Neural progenitor cell (in vitro differentiated cells): ENCODE results near the gene OR2A14. TPM values are rescaled to one million over a fixed set of nuclear protein-coding genes. Genes with fewer than 3 reads are reported as not detected.

Experiments
- DNase-seq: peaks from one replicate; pipeline ENCODE4 v3.0.0-alpha.2; 2016; ENCODE audit warnings: low spot score
- H2AFZ ChIP-seq: fragments of 200-600 bp; sonication (generic); replicated peaks from 2 replicates; pipeline ENCODE4 v1.6.1; 2016; ENCODE audit warnings: antibody characterized with exemption
- H3F3A ChIP-seq: fragments of 200-600 bp; sonication (generic); 2 replicates; pipeline ENCODE4 v1.6.1; 2016; ENCODE audit warnings: antibody characterized with exemption, low read depth
- H3K27ac ChIP-seq: fragments of 200-600 bp; sonication (generic); 2 replicates; pipeline ENCODE4 v1.5.1; 2016; ENCODE audit warnings: mild to moderate bottlenecking
- H3K27me3 ChIP-seq: fragments of 200-600 bp; sonication (generic); 2 replicates; pipeline ENCODE4 v1.6.1; 2016; ENCODE audit warnings: mild to moderate bottlenecking, moderate library complexity
- H3K36me3 ChIP-seq: fragments of 200-600 bp; sonication (generic); 2 replicates; pipeline ENCODE4 v1.5.1; 2016
- H3K4me1 ChIP-seq: fragments of 200-600 bp; sonication (generic); 2 replicates; pipeline ENCODE4 v1.6.1; 2016; ENCODE audit warnings: mixed run types
- H3K4me2 ChIP-seq: fragments of 200-600 bp; sonication (generic); 2 replicates; pipeline ENCODE4 v1.6.1; 2016
- H3K4me3 ChIP-seq: fragments of 200-600 bp; sonication (generic); 2 replicates; pipeline ENCODE4 v1.5.1; 2016
- H3K79me2 ChIP-seq: fragments of 200-600 bp; sonication (generic); 2 replicates; pipeline ENCODE4 v1.6.1; 2016; ENCODE audit warnings: low read depth
- H3K9ac ChIP-seq: fragments of 200-600 bp; sonication (generic); 2 replicates; pipeline ENCODE4 v1.6.1; 2016
- H3K9me3 ChIP-seq: fragments of 200-600 bp; sonication (generic); 2 replicates; pipeline ENCODE4 v1.5.1; 2016; ENCODE audit warnings: low read depth
- H4K20me1 ChIP-seq: fragments of 200-600 bp; sonication (generic); 2 replicates; pipeline ENCODE4 v1.6.1; 2016; ENCODE audit warnings: low read depth
- H3K27ac Mint-ChIP-seq: 3 replicates; pipeline ENCODE4 v1.8.0; 2021; ENCODE audit warnings: mixed read lengths
- H3K27me3 Mint-ChIP-seq: 2 replicates; pipeline ENCODE4 v1.8.0; 2022; ENCODE audit warnings: low read depth, mild to moderate bottlenecking, inconsistent platforms, moderate library complexity, mixed read lengths; ENCODE audit not compliant: insufficient read depth
- H3K36me3 Mint-ChIP-seq: 3 replicates; pipeline ENCODE4 v1.8.0; 2021; ENCODE audit warnings: mixed read lengths
- H3K4me1 Mint-ChIP-seq: 3 replicates; pipeline ENCODE4 v1.8.0; 2021; ENCODE audit warnings: mixed read lengths
- H3K4me3 Mint-ChIP-seq: 3 replicates; pipeline ENCODE4 v1.8.0; 2021; ENCODE audit warnings: mild to moderate bottlenecking, moderate library complexity, mixed read lengths
- H3K9me3 Mint-ChIP-seq: 3 replicates; pipeline ENCODE4 v1.8.0; 2020; ENCODE audit warnings: mixed read lengths
- CTCF ChIP-seq: fragments of 200-600 bp; sonication (generic); IDR thresholded peaks from 2 replicates; pipeline ENCODE4 v1.5.1; 2017; ENCODE audit warnings: antibody characterized with exemption, mild to moderate bottlenecking
- EZH2 ChIP-seq: fragments of 200-600 bp; sonication (generic); IDR thresholded peaks from 2 replicates; pipeline ENCODE4 v1.6.1; 2017; ENCODE audit warnings: antibody characterized with exemption, mild to moderate bottlenecking, moderate library complexity
- EZH2phosphoT487 ChIP-seq: fragments of 200-600 bp; sonication (generic); IDR thresholded peaks from 2 replicates; pipeline ENCODE4 v1.6.1; 2017; ENCODE audit warnings: antibody characterized with exemption
- total RNA-seq: library from RNA; depleted of rRNA; stranded (reverse); fragments of >200 nt; gene quantifications from 2 replicates; pipeline ENCODE4 v1.2.3, GENCODE V29; 2015; ENCODE audit warnings: low replicate concordance

The OR2A14 gene
- not detected in 2 replicates for total RNA-seq

- no peaks in the 10 kb centered on the region for H3K27me3 Mint-ChIP-seq
- H3K9me3 ChIP-seq, result no peaks in the 10 kb centered on the region
- TF ChIP-seq EZH2 (no peak), CTCF (no peak), EZH2phosphoT487 (no peak)
- no peaks in the 10 kb centered on the region for H3K4me1 Mint-ChIP-seq
- no peak within 1 kb of the TSS for H3K9ac ChIP-seq
- no peak within 1 kb of the TSS for H3K4me3 ChIP-seq
- no peak within 1 kb of the TSS for H3K27ac ChIP-seq
- H2AFZ ChIP-seq, result no peak within 1 kb of the TSS
- H3K36me3 Mint-ChIP-seq, result no peaks in the 10 kb centered on the region
- H3K4me2 ChIP-seq, result no peak within 1 kb of the TSS
- H3F3A ChIP-seq, result no peaks in the 10 kb centered on the region
- no peak for DNase-seq
- H3K79me2 ChIP-seq, result no peaks in the 10 kb centered on the region
- no peak within 1 kb of the TSS for H3K4me3 Mint-ChIP-seq
- no peaks in the 10 kb centered on the region for H3K4me1 ChIP-seq
- H4K20me1 ChIP-seq, result no peaks in the 10 kb centered on the region
- no peaks in the 10 kb centered on the region for H3K9me3 Mint-ChIP-seq
- no peaks in the 10 kb centered on the region for H3K36me3 ChIP-seq
- no peaks in the 10 kb centered on the region for H3K27me3 ChIP-seq
- no peak within 1 kb of the TSS for H3K27ac Mint-ChIP-seq
Measured at GRCh38 chr7:144122876-144123275, at the start of gene OR2A14. TSS of gene OR2A14 (plus strand) at chr7:144123176. CDS start at chr7:144129113, 5,937 bp downstream.

- Mint-ChIP-seq H3K4me3 (no peak overlapping the region), H3K27ac (no peak overlapping the region), H3K36me3 (no peaks in the 10 kb centered on the region)
Measured at GRCh38 chr7:144074374-144074773, 48.6 kb upstream of the OR2A14 start.

GRCh38 chr7:144085978-144086377 lies 37.0 kb upstream of the OR2A14 start, which contains the start of gene OR2A12:
TSS of gene OR2A12 (plus strand) at chr7:144086278. CDS start at chr7:144095108, 8,830 bp downstream.
- Histone ChIP-seq H3K27me3 (no peaks in the 10 kb centered on the region), H3K27ac (no peak within 1 kb of the TSS), H3K36me3 (no peaks in the 10 kb centered on the region), H3K4me3 (no peak within 1 kb of the TSS), H3F3A (no peaks in the 10 kb centered on the region), H3K79me2 (no peaks in the 10 kb centered on the region), H3K9me3 (no peaks in the 10 kb centered on the region), H3K4me2 (no peak within 1 kb of the TSS), H4K20me1 (no peaks in the 10 kb centered on the region), H3K9ac (no peak within 1 kb of the TSS), H3K4me1 (no peaks in the 10 kb centered on the region), H2AFZ (no peak within 1 kb of the TSS)
- no peak for TF ChIP-seq EZH2
- no peak for TF ChIP-seq CTCF
- TF ChIP-seq EZH2phosphoT487, result no peak
- no peaks in the 10 kb centered on the region for H3K27me3 Mint-ChIP-seq
- H3K27ac Mint-ChIP-seq, result no peak within 1 kb of the TSS
- H3K4me1 Mint-ChIP-seq, result no peaks in the 10 kb centered on the region
- no peak within 1 kb of the TSS for H3K4me3 Mint-ChIP-seq
- no peaks in the 10 kb centered on the region for H3K9me3 Mint-ChIP-seq
- no peak for DNase-seq
- no peaks in the 10 kb centered on the region for H3K36me3 Mint-ChIP-seq

More at GRCh38 chr7:144074374-144074773, 48.6 kb upstream of the OR2A14 start:
- Histone ChIP-seq H4K20me1 (no peaks in the 10 kb centered on the region), H3K9ac (no peak overlapping the region), H3K4me1 (no peaks in the 10 kb centered on the region), H3K27me3 (no peaks in the 10 kb centered on the region), H3K9me3 (no peaks in the 10 kb centered on the region), H3K79me2 (no peaks in the 10 kb centered on the region), H3K4me3 (no peak overlapping the region), H3K36me3 (no peaks in the 10 kb centered on the region), H2AFZ (no peak overlapping the region), H3F3A (no peaks in the 10 kb centered on the region), H3K27ac (no peak overlapping the region), H3K4me2 (no peak overlapping the region)
- DNase-seq, result no peak
- Mint-ChIP-seq H3K27me3 (no peaks in the 10 kb centered on the region), H3K4me1 (no peaks in the 10 kb centered on the region), H3K9me3 (no peaks in the 10 kb centered on the region)
- TF ChIP-seq EZH2phosphoT487, result no peak
- peak; percentile 13 for TF ChIP-seq CTCF
